GM19372 (cell line): ENCODE data around the gene IKBIP.
"Not testable (repeated sequence)": the region's sequence is repeated elsewhere in the genome, so short reads cannot be mapped to it uniquely, and the experiment has no call there.

Source experiments
- ATAC-seq: cut with Tn5 transposase; IDR thresholded peaks from one replicate; pipeline ENCODE4 v1.9.1; 2021; ENCODE audit warnings: mild to moderate bottlenecking, low read depth, moderate library complexity; ENCODE audit not compliant: unreplicated experiment

Gene IKBIP

GRCh38 chr12:98644712-98645571 lies at the start of gene IKBIP, which contains the start of gene APAF1:
Gene IKBIP, minus strand, starts transcription at chr12:98644788. Its CDS starts 87 bp downstream, at chr12:98644701.
Gene APAF1, plus strand, starts transcription at chr12:98645290. Its CDS starts 3,070 bp downstream, at chr12:98648360.
- ATAC-seq: peak; percentile 82

GRCh38 chr12:98691351-98691750 lies 46.8 kb upstream of the IKBIP start:
- no peak for ATAC-seq

- ATAC-seq: no peak
These were observed 42.0 kb upstream of the IKBIP start for GRCh38 chr12:98686603-98687002.

- ATAC-seq: no peak
These were observed 39.6 kb upstream of the IKBIP start for GRCh38 chr12:98684199-98684598.

GRCh38 chr12:98679611-98680005 lies 35.0 kb upstream of the IKBIP start:
- no peak for ATAC-seq

GRCh38 chr12:98678946-98679610 lies 34.5 kb upstream of the IKBIP start:
- no peak for ATAC-seq

GRCh38 chr12:98678236-98678945 lies 33.8 kb upstream of the IKBIP start:
- ATAC-seq: no peak

- ATAC-seq: no peak
These were observed 30.3 kb upstream of the IKBIP start for GRCh38 chr12:98674841-98675240.

GRCh38 chr12:98671459-98671858 lies 26.9 kb upstream of the IKBIP start:
- no peak for ATAC-seq

- ATAC-seq: no peak
These were observed 25.2 kb upstream of the IKBIP start for GRCh38 chr12:98669751-98670150.

GRCh38 chr12:98660521-98660920 lies 15.9 kb upstream of the IKBIP start:
- no peak for ATAC-seq

- ATAC-seq: no peak
These were observed 11.9 kb upstream of the IKBIP start for GRCh38 chr12:98656289-98657101.

- ATAC-seq: no peak
These were observed 9.4 kb upstream of the IKBIP start for GRCh38 chr12:98653866-98654493.

- no peak for ATAC-seq
These were observed 6.7 kb upstream of the IKBIP start for GRCh38 chr12:98651328-98651727.

GRCh38 chr12:98646294-98647090 lies 1.9 kb upstream of the IKBIP start:
- no peak for ATAC-seq

- no peak for ATAC-seq
These were observed 1.0 kb upstream of the IKBIP start for GRCh38 chr12:98645572-98646067.

GRCh38 chr12:98644433-98644711 lies 216 bp downstream of the IKBIP start:
- ATAC-seq: peak; percentile 21

- ATAC-seq: not testable (repeated sequence)
These were observed 1.8 kb downstream of the IKBIP start for GRCh38 chr12:98642801-98643200.

GRCh38 chr12:98639491-98639890 lies 5.1 kb downstream of the IKBIP start:
- ATAC-seq: no peak
